ENCODE measurements around the gene FAM9C. TPM values are rescaled to one million over a fixed set of nuclear protein-coding genes. Genes with fewer than 3 reads are reported as not detected.

FAM9C gene
- total and polyA plus RNA-seq, 2 of the 4 experiments (the other 2 are of a cell fraction) = not detected

DNA sequence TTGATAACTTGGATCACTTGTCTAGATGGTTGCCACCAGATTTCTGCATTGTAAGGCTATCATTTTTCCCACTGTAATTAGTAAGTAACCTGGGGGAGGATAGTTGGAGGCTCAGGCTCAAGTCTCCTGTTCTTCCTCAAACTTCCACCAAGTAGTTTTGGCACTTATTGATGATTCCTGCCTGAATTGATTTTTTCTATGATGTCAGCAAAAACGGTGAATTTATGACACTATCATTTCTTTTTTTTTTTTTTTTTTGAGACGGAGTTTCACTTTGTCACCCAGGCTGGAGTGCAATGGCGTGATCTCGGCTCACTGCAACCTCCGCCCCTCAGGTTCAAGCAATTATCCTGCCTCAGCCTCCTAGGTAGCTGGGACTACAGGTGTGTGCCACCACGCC lies 57.1 kb downstream of the FAM9C start:
- H2BK15ac ChIP-seq (ENCODE audit: low read depth, low read length) = no peak overlapping the region
- no peak overlapping the region for H2AK5ac ChIP-seq (ENCODE audit: low read depth, low read length)
- H4K91ac ChIP-seq (ENCODE audit: insufficient read depth, low read depth, low read length) = no peak overlapping the region
- no peaks in the 10 kb centered on the region for H3K36me3 ChIP-seq (ENCODE audit: control insufficient read depth, insufficient read depth, low read length)
- 0 out of 2 replicates have a peak overlapping the region, but pooled peaks have one; percentile 38 for H2BK120ac ChIP-seq (ENCODE audit: low read depth, low read length)
- H3K9ac ChIP-seq (ENCODE audit: low read depth, low read length) = no peak overlapping the region
- no peaks in the 10 kb centered on the region for H4K20me1 ChIP-seq (ENCODE audit: insufficient read depth, low read length)
- H3K18ac ChIP-seq (ENCODE audit: low read depth, low read length) = no peak overlapping the region
- no peak overlapping the region for H3K4me3 ChIP-seq (ENCODE audit: insufficient read depth, low read depth, low read length)
- H3K14ac ChIP-seq (replicated peaks; ENCODE audit: low read depth, low read length) = no peak overlapping the region
- no peaks in the 10 kb centered on the region; the same call in 1 of the 2 replicates for H3K4me1 ChIP-seq (ENCODE audit: control insufficient read depth, insufficient read depth, low read length)
- no peaks in the 10 kb centered on the region for H3K9me3 ChIP-seq (ENCODE audit: control insufficient read depth, insufficient read depth, low read length)
- no peak overlapping the region for H3K4ac ChIP-seq (ENCODE audit: low read depth, low read length)
- no peak overlapping the region for H3K4me2 ChIP-seq (ENCODE audit: low read depth, low read length)
- ChIA-PET POLR2A (ENCODE audit: unreplicated experiment) (no interaction called here), CTCF (no interaction called here)
- ATAC-seq (ENCODE audit: low read depth) = no peak
- peaks cover 7% of the 10 kb centered on the region; the same call in 1 of the 2 replicates for H3K9me1 ChIP-seq (ENCODE audit: insufficient read depth, low read length)
- WGBS, 2 experiments (ENCODE audit: extremely low coverage in 2 of 2, insufficient read length in 1 of 2) = no CpG with 5 or more reads among the region's 6 CpGs
- DNase-seq = no peak
- intact Hi-C loops (cut with micrococcal nuclease) = no loop called here
- no peaks in the 10 kb centered on the region for H3K27me3 ChIP-seq (ENCODE audit: control insufficient read depth, insufficient read depth, low read length)
- dilution Hi-C loops (cut with HindIII; ENCODE audit: low sequenced_read_pairs, unreplicated experiment) = no loop called here
- no peak overlapping the region for H3K56ac ChIP-seq (ENCODE audit: extremely low read depth, insufficient read depth, low read length)
- in situ Hi-C loops (cut with MboI; ENCODE audit: low sequenced_read_pairs) = loop anchor here (10.0 kb wide), 1 partner anchor 387 kb away; no protein-coding TSS in a partner anchor
- H3K79me1 ChIP-seq (ENCODE audit: low read depth in 1 of 2, low read length in 2 of 2) = no peaks in the 10 kb centered on the region
- BruUV-seq (replicated peaks) = no TSS peak
- no peak overlapping the region for H2BK20ac ChIP-seq (ENCODE audit: low read depth, low read length)
- no peak overlapping the region for H3K23ac ChIP-seq (ENCODE audit: low read depth, low read length)
- TF ChIP-seq POLR2A (IDR thresholded peaks at IDR 0.05; ENCODE audit: low read depth, low read length) (no peak), MXI1 (IDR thresholded peaks at IDR 0.05; ENCODE audit: borderline replicate concordance, low read depth, low read length) (no peak), RAD21 (IDR thresholded peaks at IDR 0.05; ENCODE audit: low read length) (no peak), RFX5 (IDR thresholded peaks at IDR 0.05; ENCODE audit: low read depth, low read length) (no peak), MAFK (IDR thresholded peaks at IDR 0.05; ENCODE audit: low read depth, low read length) (peak; percentile 72)
- no peak overlapping the region for H4K5ac ChIP-seq (ENCODE audit: low read depth, low read length)
- H2AK9ac ChIP-seq (replicated peaks; ENCODE audit: low read depth, low read length, poor library complexity) = no peak overlapping the region
- H2BK5ac ChIP-seq (ENCODE audit: low read depth, low read length, poor library complexity, severe bottlenecking) = no peak overlapping the region
- H4K8ac ChIP-seq (ENCODE audit: low read depth in 2 of 2, low read length in 2 of 2) = no peak overlapping the region
- no peak overlapping the region for H3K27ac ChIP-seq (ENCODE audit: insufficient read depth, low read length)
- no peak overlapping the region for H2AFZ ChIP-seq (replicated peaks; ENCODE audit: low read length, poor library complexity)
